Panc1 (cell line): Measurements from ENCODE around the gene NUPR1.

Experiments
- POLR2AphosphoS5 ChIP-seq: IDR thresholded peaks from 2 replicates; pipeline ENCODE4 v1.6.1; 2012; ENCODE audit warnings: mild to moderate bottlenecking, low read depth, low read length, moderate library complexity
- TCF7L2 ChIP-seq: IDR thresholded peaks from 2 replicates; pipeline ENCODE4 v1.6.1; 2011; ENCODE audit warnings: mild to moderate bottlenecking, low read depth, low read length, inconsistent platforms
- TF ChIP-seq, protein P1 (sequence below): fragments of 450-650 bp; IDR thresholded peaks from 2 replicates; pipeline ENCODE4 v1.5.1; 2017; ENCODE audit warnings: mild to moderate bottlenecking

GRCh38 chr16:28558456-28558855 is 19.7 kb upstream of the NUPR1 start:
- TF ChIP-seq, protein P1, sequence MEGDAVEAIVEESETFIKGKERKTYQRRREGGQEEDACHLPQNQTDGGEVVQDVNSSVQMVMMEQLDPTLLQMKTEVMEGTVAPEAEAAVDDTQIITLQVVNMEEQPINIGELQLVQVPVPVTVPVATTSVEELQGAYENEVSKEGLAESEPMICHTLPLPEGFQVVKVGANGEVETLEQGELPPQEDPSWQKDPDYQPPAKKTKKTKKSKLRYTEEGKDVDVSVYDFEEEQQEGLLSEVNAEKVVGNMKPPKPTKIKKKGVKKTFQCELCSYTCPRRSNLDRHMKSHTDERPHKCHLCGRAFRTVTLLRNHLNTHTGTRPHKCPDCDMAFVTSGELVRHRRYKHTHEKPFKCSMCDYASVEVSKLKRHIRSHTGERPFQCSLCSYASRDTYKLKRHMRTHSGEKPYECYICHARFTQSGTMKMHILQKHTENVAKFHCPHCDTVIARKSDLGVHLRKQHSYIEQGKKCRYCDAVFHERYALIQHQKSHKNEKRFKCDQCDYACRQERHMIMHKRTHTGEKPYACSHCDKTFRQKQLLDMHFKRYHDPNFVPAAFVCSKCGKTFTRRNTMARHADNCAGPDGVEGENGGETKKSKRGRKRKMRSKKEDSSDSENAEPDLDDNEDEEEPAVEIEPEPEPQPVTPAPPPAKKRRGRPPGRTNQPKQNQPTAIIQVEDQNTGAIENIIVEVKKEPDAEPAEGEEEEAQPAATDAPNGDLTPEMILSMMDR: no peak
- TF ChIP-seq TCF7L2 (no peak), POLR2AphosphoS5 (no peak)
